ENCODE measurements around the gene MYO5B. TPM values are rescaled to one million over a fixed set of nuclear protein-coding genes. Genes with fewer than 3 reads are reported as not detected.

MYO5B gene
- total and polyA plus RNA-seq, 10 of the 15 experiments (the other 5 are each of a cell fraction or from before 2014, with no cell fraction given): 2.5 to 4.5 (median 3.3) TPM

GRCh38 chr18:49970319-49970718 is 224.6 kb downstream of the MYO5B start (continued):
- TF ChIP-seq YY1 (IDR thresholded peaks at IDR 0.05; ENCODE audit: low read depth, low read length) (no peak), HDGF (IDR thresholded peaks at IDR 0.05) (no peak)

- H3K9me3 ChIP-seq (replicated peaks; ENCODE audit: control insufficient read depth, insufficient read depth, low read length): no peaks in the 10 kb centered on the region
- H3K9ac ChIP-seq (ENCODE audit: control insufficient read depth, insufficient read depth, low read length): no peak overlapping the region
- no TSS peak for BruUV-seq (replicated peaks)
- no peaks in the 10 kb centered on the region for H3K4me1 ChIP-seq (ENCODE audit: control insufficient read depth, insufficient read depth, low read length)
- RAD21 ChIA-PET (ENCODE audit: unreplicated experiment): interaction anchor here (0.6 kb wide), 1 partner anchor 53 kb away, joined by 3 read pairs; no protein-coding TSS in a partner anchor
- H3K27ac ChIP-seq (ENCODE audit: control insufficient read depth, insufficient read depth): no peak overlapping the region
- no peaks in the 10 kb centered on the region for H3K36me3 ChIP-seq (ENCODE audit: control insufficient read depth in 2 of 2, insufficient read depth in 2 of 2, low read length in 1 of 2)
- no peaks in the 10 kb centered on the region for H3K79me2 ChIP-seq (ENCODE audit: control insufficient read depth, insufficient read depth, low read length)
- CTCF ChIA-PET: interaction anchor here (0.8 to 1.1 kb wide), 2 partner anchors 36 to 389 kb away, joined by 4 to 5 read pairs; no protein-coding TSS in a partner anchor
- no peak overlapping the region for H3K4me2 ChIP-seq (ENCODE audit: control insufficient read depth, insufficient read depth)
- POLR2A ChIA-PET: interaction anchor here (0.9 kb wide), 1 partner anchor 189 kb away, joined by 3 read pairs; no protein-coding TSS in a partner anchor
- peaks cover 3% of the 10 kb centered on the region; the same call in 1 of the 2 replicates for H4K20me1 ChIP-seq (ENCODE audit: control insufficient read depth, insufficient read depth)
- in situ Hi-C loops (cut with MboI) (no loop called here), intact Hi-C loops (cut with micrococcal nuclease; ENCODE audit: unreplicated experiment) (no loop called here)
- ATAC-seq (peak; percentile 40), DNase-seq (ENCODE audit: low read depth, low spot score) (no peak), FAIRE-seq (no peak)
- H3K27me3 ChIP-seq (replicated peaks in 1 of 2; ENCODE audit: control insufficient read depth in 2 of 2, insufficient read depth in 2 of 2, low read length in 1 of 2): peaks cover 1 to 4% of the 10 kb centered on the region in 2 experiments; a peak in 3 of 4 replicates
- 31% methylated on average over 5 of the region's 5 CpGs for WGBS (ENCODE audit: insufficient coverage, insufficient replicate concordance, low lambda C conversion rate, missing lambda C conversion rate)
- H3K4me3 ChIP-seq: no peak overlapping the region
- SMC1A ChIA-PET (ENCODE audit: uncharacterized antibody, unreplicated experiment): interaction anchor here (0.6 to 2.2 kb wide), 6 partner anchors 12 to 218 kb away, joined by 3 to 12 read pairs (median 3); no protein-coding TSS in a partner anchor
- TF ChIP-seq RCOR1 (conservative IDR thresholded peaks at IDR 0.05; ENCODE audit: low read depth, low read length) (no peak), PAX5 (IDR thresholded peaks at IDR 0.05; ENCODE audit: borderline replicate concordance, low read depth, low read length) (peak; percentile 67; the same call in 1 of the 2 replicates), IKZF1 (conservative IDR thresholded peaks at IDR 0.05) (peak; percentile 57; the same call in 1 of the 2 replicates), TCF12 (IDR thresholded peaks at IDR 0.05; ENCODE audit: low read depth, low read length) (no peak), IKZF2 (IDR thresholded peaks at IDR 0.05) (peak; percentile 15 to 55; a peak in 2 of 4 replicates), TARDBP (IDR thresholded peaks at IDR 0.05; ENCODE audit: borderline replicate concordance) (no peak), NR2C1 (IDR thresholded peaks at IDR 0.05) (no peak), KLF5 (IDR thresholded peaks at IDR 0.05; ENCODE audit: partially characterized antibody) (no peak)
- H2AFZ ChIP-seq (ENCODE audit: control insufficient read depth, low read depth, low read length): no peak overlapping the region
Observed at GRCh38 chr18:49968644-49969309, 226.2 kb downstream of the MYO5B start.
